GM12878 (cell line): ENCODE data around the gene TEX50. TPM values are rescaled to one million over a fixed set of nuclear protein-coding genes. Genes with fewer than 3 reads are reported as not detected.

Experiments used
- ATAC-seq: fragments of 200-7000 bp; cut with Tn5 transposase; 3 replicates; pipeline ENCODE4 v1.9.1; 2020; ENCODE audit warnings: mild to moderate bottlenecking, moderate library complexity
- BruUV-seq: library from RNA; stranded (reverse); fragments of 400-500 nt; replicated peaks from 2 replicates; lab custom pipeline; 2021; lab: Mats Ljungman, UMichigan
- CTCF ChIA-PET: fragments of 300-600 bp; sonication (Branson Sonifier 250); formaldehyde crosslinking; extraction: SDS; loops from one replicate; lab custom pipeline; 2021; ENCODE audit warnings: inconsistent platforms; lab: Yijun Ruan, JAX
- POLR2A ChIA-PET: fragments of 350-600 bp; formaldehyde crosslinking; extraction: SDS; loops from one replicate; lab custom pipeline; 2021; ENCODE audit warnings: inconsistent platforms; lab: Charles Lee
- RAD21 ChIA-PET: fragments of 300-600 bp; sonication (Branson Sonifier 250); formaldehyde crosslinking; loops from one replicate; lab custom pipeline; 2023; ENCODE audit warnings: antibody characterized with exemption; ENCODE audit not compliant: unreplicated experiment; lab: Charles Lee
- SMC1A ChIA-PET: fragments of 300-600 bp; sonication (Branson Sonifier 250); formaldehyde crosslinking; loops from one replicate; lab custom pipeline; 2023; ENCODE audit not compliant: unreplicated experiment, uncharacterized antibody; lab: Charles Lee
- DNase-seq: peaks from one replicate; pipeline ENCODE4 v3.0.0-alpha.2; 2011; ENCODE audit warnings: low read depth, low spot score
- FAIRE-seq: peaks from 3 replicates; lab custom pipeline; 2011; peaks lifted over from hg19 to GRCh38; lab: Jason Lieb, UNC
- H2AFZ ChIP-seq: 2 replicates; pipeline ENCODE4 v1.6.0; 2011; ENCODE audit warnings: low read depth, low read length, control low read depth; ENCODE audit not compliant: control insufficient read depth
- H3K27ac ChIP-seq: 2 replicates; pipeline ENCODE4 v1.5.1; 2011; ENCODE audit warnings: control low read depth; ENCODE audit not compliant: control insufficient read depth, insufficient read depth
- H3K27me3 ChIP-seq, 2 experiments: replicated peaks in 1 of 2; 2 replicates each; pipeline versions ENCODE4 v1.6.0 to v1.6.1; 2011; ENCODE audit warnings: low read length in 1 of 2; ENCODE audit not compliant: control insufficient read depth in 2 of 2, insufficient read depth in 2 of 2
- H3K36me3 ChIP-seq, 2 experiments: 2 replicates each; pipeline ENCODE4 v1.5.1; 2011; ENCODE audit warnings: low read length in 1 of 2; ENCODE audit not compliant: control insufficient read depth in 2 of 2, insufficient read depth in 2 of 2
- H3K4me1 ChIP-seq: 2 replicates; pipeline ENCODE4 v1.6.1; 2011; ENCODE audit warnings: mild to moderate bottlenecking, low read length, moderate library complexity, mixed read lengths; ENCODE audit not compliant: control insufficient read depth, insufficient read depth
- H3K4me2 ChIP-seq: 2 replicates; pipeline ENCODE4 v1.6.0; 2011; ENCODE audit warnings: control low read depth; ENCODE audit not compliant: control insufficient read depth, insufficient read depth
- H3K4me3 ChIP-seq: fragments of 200-600 bp; sonication (generic); 2 replicates; pipeline ENCODE4 v1.5.1; 2016
- H3K79me2 ChIP-seq: 2 replicates; pipeline ENCODE4 v1.6.0; 2011; ENCODE audit warnings: low read length; ENCODE audit not compliant: control insufficient read depth, insufficient read depth
- H3K9ac ChIP-seq: 2 replicates; pipeline ENCODE4 v1.8.0; 2011; ENCODE audit warnings: low read length, control low read depth, mixed read lengths; ENCODE audit not compliant: control insufficient read depth, insufficient read depth
- H3K9me3 ChIP-seq: replicated peaks from 3 replicates; pipeline ENCODE4 v1.5.1; 2011; ENCODE audit warnings: mild to moderate bottlenecking, low read length; ENCODE audit not compliant: control insufficient read depth, insufficient read depth
- H4K20me1 ChIP-seq: 2 replicates; pipeline ENCODE4 v1.6.0; 2011; ENCODE audit not compliant: control insufficient read depth, insufficient read depth
- CBX3 ChIP-seq: fragments of 200-600 bp; sonication (generic); IDR thresholded peaks from 2 replicates; pipeline ENCODE4 v1.6.1; 2016; ENCODE audit warnings: low read depth, borderline replicate concordance
- CBX5 ChIP-seq: sonication (generic); IDR thresholded peaks from 2 replicates; pipeline ENCODE4 v1.6.1; 2016; ENCODE audit warnings: low read depth, moderate library complexity, mild to moderate bottlenecking, inconsistent platforms
- POLR2A ChIP-seq: IDR thresholded peaks from 2 replicates; pipeline ENCODE4 v1.6.1; 2011; ENCODE audit warnings: low read depth, mild to moderate bottlenecking, low read length
- TCF12 ChIP-seq: IDR thresholded peaks from 2 replicates; pipeline ENCODE4 v1.6.1; 2011; ENCODE audit warnings: low read depth, mild to moderate bottlenecking, low read length
- WGBS: methylation state at CpG from one replicate; pipeline ENCODE4 v1.1.6; 2016; ENCODE audit warnings: low lambda C conversion rate; ENCODE audit not compliant: insufficient replicate concordance, insufficient coverage; ENCODE audit errors: missing lambda C conversion rate; 5-methylcytosine and 5-hydroxymethylcytosine counted together
- in situ Hi-C: fragments of 300-500 bp; cut with MboI; formaldehyde crosslinking; loops from 9 replicates; pipeline ENCODE4 v1.14.3; 2018; ENCODE audit warnings: mixed read lengths
- intact Hi-C: fragments of 100-400 bp; cut with micrococcal nuclease; formaldehyde crosslinking; loops from one replicate; pipeline ENCODE4 v1.14.2; 2022; ENCODE audit not compliant: unreplicated experiment
- polyA plus RNA-seq, 11 experiments: library from polyadenylated mRNA; depleted of rRNA in 4 of 11; unstranded in 6 of 11; stranded (reverse) in 5 of 11; fragments of >200 nt; fragmentation: Nextera tagmentation in 4 of 11; fragmentation: Illumina TruSeq in 1 of 11; extraction: Ambion mirVana in 4 of 11; extraction: Trizol in 1 of 11; gene quantifications; 1 replicate in 1 of 11; 2 replicates in 10 of 11; pipeline versions ENCODE4 v1.2.1 to v1.2.3, GENCODE V29; 2011 to 2016; ENCODE audit warnings: inconsistent platforms in 2 of 11, missing spikeins in 2 of 11, low read depth in 1 of 11
- total RNA-seq, 4 experiments: library from RNA; depleted of rRNA in 3 of 4; stranded (reverse); fragments of >200 nt in 3 of 4; fragmentation: Illumina TruSeq in 1 of 4; extraction: Trizol in 1 of 4; gene quantifications; 2 replicates each; pipeline versions ENCODE4 v1.2.1 to v1.2.3, GENCODE V29; 2013 to 2021
- TF ChIP-seq, protein P1 (sequence below), 3 experiments: IDR thresholded peaks in 2 of 3; conservative IDR thresholded peaks in 1 of 3; 2 replicates each; pipeline ENCODE4 v1.5.1; 2011; ENCODE audit warnings: low read depth in 3 of 3, low read length in 3 of 3, mild to moderate bottlenecking in 3 of 3, control low read depth in 2 of 3, moderate library complexity in 2 of 3, inconsistent platforms in 1 of 3, mixed read lengths in 1 of 3; ENCODE audit not compliant: control insufficient read depth in 2 of 3, insufficient read depth in 1 of 3; ENCODE audit errors: extremely low read depth in 1 of 3
- TF ChIP-seq, protein P2 (sequence below): fragments of 450-650 bp; IDR thresholded peaks from 2 replicates; pipeline ENCODE4 v1.6.1; 2017; ENCODE audit warnings: mild to moderate bottlenecking, moderate library complexity

Gene TEX50
- total and polyA plus RNA-seq, 10 of the 15 experiments (the other 5 are each of a cell fraction or from before 2014, with no cell fraction given): not detected

DNA sequence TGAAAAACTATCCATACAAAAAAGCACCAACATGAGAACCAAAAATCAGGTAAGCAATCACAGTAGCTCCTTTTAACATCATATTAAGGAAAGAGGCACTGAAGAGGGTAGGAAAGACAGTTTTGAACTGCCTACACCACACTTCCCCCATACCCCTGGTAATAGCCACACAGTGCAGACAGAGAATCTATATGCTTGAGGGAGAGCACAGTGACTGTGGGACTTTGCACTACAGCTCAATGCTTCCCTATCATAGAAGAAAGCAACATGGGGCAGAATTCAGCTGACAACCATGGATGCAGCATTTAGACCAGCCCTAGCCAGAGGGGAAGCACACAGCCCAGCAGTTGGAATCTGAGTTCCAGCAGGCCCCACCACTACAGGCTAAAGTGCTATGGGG, 7.9 kb upstream of the TEX50 start (continued):
- no peak for TF ChIP-seq CBX5
- TF ChIP-seq CBX3: no peak
- no peak for TF ChIP-seq TCF12
- TF ChIP-seq POLR2A: no peak

DNA sequence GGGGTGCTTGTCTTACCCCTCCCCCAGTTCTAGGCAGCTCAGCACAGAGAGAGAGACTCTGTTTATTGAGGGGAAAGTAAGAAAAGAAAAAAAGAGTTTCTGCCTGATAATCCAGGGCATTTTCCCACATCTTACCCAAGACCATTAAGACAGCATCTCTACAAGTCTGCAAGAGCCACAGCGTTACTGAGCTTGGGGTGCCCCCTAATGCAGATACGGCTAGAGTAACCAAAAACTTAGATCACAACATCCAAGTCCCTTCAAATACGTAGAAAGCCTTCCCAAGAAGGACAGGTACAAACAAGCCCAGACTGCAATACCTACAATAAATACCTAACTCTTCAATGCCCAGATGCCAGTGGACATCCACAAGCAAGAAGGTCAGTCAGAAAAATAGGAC, 6.2 kb upstream of the TEX50 start:
- FAIRE-seq: no peak
- no TSS peak for BruUV-seq
- RAD21 ChIA-PET: no interaction called here

More for the DNA sequence above, 6.2 kb upstream of the TEX50 start:
- Histone ChIP-seq H3K27ac (no peak overlapping the region), H2AFZ (no peak overlapping the region), H3K9ac (no peak overlapping the region), H3K9me3 (no peaks in the 10 kb centered on the region; the same call in 2 of the 3 replicates), H3K79me2 (no peaks in the 10 kb centered on the region), H4K20me1 (no peaks in the 10 kb centered on the region), H3K27me3 (no peaks in the 10 kb centered on the region; a peak in 1 of 4 replicates), H3K36me3 (no peaks in the 10 kb centered on the region), H3K4me1 (no peaks in the 10 kb centered on the region), H3K4me2 (no peak overlapping the region), H3K4me3 (no peak overlapping the region)
- ChIA-PET SMC1A (interaction anchor here (1.4 kb wide), 1 partner anchor 11 kb away, joined by 3 read pairs; no protein-coding TSS in a partner anchor), CTCF (no interaction called here), POLR2A (no interaction called here)
- in situ Hi-C loops: no loop called here
- DNase-seq (no peak), ATAC-seq (no peak)
- intact Hi-C loops: no loop called here
- WGBS: 4% methylated on average over 3 of the region's 3 CpGs
- TF ChIP-seq, protein P1, sequence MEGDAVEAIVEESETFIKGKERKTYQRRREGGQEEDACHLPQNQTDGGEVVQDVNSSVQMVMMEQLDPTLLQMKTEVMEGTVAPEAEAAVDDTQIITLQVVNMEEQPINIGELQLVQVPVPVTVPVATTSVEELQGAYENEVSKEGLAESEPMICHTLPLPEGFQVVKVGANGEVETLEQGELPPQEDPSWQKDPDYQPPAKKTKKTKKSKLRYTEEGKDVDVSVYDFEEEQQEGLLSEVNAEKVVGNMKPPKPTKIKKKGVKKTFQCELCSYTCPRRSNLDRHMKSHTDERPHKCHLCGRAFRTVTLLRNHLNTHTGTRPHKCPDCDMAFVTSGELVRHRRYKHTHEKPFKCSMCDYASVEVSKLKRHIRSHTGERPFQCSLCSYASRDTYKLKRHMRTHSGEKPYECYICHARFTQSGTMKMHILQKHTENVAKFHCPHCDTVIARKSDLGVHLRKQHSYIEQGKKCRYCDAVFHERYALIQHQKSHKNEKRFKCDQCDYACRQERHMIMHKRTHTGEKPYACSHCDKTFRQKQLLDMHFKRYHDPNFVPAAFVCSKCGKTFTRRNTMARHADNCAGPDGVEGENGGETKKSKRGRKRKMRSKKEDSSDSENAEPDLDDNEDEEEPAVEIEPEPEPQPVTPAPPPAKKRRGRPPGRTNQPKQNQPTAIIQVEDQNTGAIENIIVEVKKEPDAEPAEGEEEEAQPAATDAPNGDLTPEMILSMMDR (IDR thresholded peaks at IDR 0.05 in 2 of 3, conservative IDR thresholded peaks at IDR 0.05 in 1 of 3; ENCODE audit: control insufficient read depth in 2 of 3, extremely low read depth in 1 of 3, insufficient read depth in 1 of 3, low read depth in 3 of 3, low read length in 3 of 3): peak in 1 of 3 experiments; percentile 10; a peak in 1 of 6 replicates
- TF ChIP-seq, protein P2, sequence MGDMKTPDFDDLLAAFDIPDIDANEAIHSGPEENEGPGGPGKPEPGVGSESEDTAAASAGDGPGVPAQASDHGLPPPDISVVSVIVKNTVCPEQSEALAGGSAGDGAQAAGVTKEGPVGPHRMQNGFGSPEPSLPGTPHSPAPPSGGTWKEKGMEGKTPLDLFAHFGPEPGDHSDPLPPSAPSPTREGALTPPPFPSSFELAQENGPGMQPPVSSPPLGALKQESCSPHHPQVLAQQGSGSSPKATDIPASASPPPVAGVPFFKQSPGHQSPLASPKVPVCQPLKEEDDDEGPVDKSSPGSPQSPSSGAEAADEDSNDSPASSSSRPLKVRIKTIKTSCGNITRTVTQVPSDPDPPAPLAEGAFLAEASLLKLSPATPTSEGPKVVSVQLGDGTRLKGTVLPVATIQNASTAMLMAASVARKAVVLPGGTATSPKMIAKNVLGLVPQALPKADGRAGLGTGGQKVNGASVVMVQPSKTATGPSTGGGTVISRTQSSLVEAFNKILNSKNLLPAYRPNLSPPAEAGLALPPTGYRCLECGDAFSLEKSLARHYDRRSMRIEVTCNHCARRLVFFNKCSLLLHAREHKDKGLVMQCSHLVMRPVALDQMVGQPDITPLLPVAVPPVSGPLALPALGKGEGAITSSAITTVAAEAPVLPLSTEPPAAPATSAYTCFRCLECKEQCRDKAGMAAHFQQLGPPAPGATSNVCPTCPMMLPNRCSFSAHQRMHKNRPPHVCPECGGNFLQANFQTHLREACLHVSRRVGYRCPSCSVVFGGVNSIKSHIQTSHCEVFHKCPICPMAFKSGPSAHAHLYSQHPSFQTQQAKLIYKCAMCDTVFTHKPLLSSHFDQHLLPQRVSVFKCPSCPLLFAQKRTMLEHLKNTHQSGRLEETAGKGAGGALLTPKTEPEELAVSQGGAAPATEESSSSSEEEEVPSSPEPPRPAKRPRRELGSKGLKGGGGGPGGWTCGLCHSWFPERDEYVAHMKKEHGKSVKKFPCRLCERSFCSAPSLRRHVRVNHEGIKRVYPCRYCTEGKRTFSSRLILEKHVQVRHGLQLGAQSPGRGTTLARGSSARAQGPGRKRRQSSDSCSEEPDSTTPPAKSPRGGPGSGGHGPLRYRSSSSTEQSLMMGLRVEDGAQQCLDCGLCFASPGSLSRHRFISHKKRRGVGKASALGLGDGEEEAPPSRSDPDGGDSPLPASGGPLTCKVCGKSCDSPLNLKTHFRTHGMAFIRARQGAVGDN: no peak
